HG02852 (cell line): Measurements from ENCODE around the gene KDM2A.
"Not testable (repeated sequence)": the region's sequence is repeated elsewhere in the genome, so short reads cannot be mapped to it uniquely, and the experiment has no call there.

ENCODE experiments used
- ATAC-seq: cut with Tn5 transposase; IDR thresholded peaks from one replicate; pipeline ENCODE4 v1.9.1; 2021; ENCODE audit warnings: mild to moderate bottlenecking, moderate library complexity; ENCODE audit not compliant: unreplicated experiment

KDM2A gene

DNA sequence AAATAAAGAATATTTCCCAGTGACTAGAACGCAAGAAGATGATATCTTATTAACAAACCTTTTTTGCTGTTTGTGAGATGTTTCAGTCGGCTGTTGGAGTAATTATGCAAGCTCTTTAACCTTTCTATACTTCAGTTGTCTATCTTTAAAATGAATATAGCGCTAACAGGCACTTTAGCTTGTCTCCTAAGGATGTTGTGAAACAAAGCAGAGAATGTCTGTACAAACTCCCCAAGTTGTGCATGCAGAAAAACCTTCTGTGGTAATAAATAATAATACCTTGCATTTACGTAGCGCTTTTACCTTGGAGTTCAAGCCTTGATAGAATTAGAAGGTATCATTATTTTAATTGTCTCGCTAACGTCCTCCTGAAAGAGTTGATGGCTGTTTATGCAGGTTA is 1.9 kb upstream of the KDM2A start:
- no peak for ATAC-seq

DNA sequence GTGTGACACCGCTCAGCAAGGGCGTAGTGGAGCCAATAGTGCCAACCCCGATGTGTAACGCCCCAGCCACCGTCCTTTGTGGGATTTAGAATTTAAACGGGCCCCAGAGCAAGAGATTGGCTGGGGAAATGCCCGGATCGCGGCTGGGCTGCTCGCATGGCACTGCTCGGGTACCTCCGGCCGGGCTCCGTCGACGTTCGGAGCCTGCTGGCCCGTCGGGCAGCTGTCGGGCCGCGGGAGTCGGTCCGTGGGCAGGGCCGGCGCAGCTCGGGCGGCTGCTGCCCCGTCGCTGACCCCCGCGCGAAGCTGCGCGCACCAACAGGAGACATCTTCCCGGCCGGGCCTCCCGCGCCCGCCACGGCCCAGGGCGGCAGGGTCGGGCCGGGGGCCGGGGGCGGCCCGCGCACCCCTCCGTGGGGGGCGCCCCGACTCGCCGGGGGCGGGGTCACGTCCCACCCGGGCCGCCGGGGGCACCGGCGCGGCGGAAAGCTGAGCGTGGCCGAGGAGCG is 1.3 kb upstream of the KDM2A start:
- ATAC-seq: peak; percentile 5

- ATAC-seq: peak; percentile 9
These were observed 789 bp upstream of the KDM2A start for GRCh38 chr11:67118181-67118766.

GRCh38 chr11:67119585-67120391 is 725 bp downstream of the KDM2A start:
- ATAC-seq: peak; percentile 11

DNA sequence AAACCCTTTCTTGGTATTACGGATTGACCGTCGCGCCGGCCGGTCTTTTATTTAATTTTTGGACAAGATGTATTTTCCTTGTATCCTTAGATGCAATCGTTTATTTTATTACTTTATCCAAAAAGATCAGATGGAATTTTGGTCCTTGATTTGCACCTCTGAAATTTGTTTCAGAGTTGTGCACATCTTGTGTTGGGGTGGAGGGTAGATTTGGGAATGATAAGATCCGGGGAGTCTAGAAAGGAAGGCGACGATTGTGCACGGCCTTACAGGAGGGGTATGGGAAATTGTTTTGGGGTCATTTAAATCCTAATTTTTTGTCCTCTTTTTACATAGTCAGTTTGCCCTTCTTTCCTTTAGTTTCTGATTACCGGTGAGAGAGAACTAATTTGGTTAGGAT is 1.4 kb downstream of the KDM2A start:
- ATAC-seq: no peak

DNA sequence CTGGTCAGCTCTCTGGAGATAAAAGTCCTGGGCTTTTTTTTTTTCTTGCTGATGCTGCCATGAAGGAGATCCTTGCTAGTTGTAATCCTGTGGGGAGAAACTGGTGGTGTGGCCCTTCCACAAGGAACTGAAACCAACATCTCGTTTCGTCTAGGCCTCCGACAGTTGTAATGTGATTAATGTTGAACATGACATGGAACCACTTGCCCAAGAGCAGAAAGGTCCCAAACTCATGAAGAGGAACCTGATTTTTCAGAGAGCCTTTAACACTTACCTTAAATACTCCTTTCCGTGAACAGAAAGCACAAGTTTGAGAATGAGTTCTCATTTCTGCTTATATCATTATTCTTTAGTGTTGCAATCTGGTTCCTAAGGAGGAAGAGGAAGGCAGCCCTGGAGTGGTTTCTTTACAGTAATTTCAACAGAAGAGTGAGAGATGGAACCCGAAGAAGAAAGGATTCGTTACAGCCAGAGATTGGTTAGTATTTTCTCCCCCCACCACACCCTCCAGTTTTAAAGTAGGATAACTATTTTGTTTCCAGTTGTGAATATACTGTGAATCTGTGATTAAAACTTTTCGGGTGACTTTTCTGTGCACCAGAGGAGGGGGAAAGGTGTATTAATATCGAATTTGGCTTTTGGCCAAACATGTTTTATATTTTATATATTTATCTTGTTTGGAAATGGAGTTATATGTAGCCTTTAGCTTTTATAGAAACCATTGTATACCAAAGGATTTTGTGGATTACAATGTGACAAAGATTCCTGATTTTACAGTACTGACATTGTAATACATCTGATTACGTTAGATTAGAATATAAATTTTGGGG is 2.0 kb downstream of the KDM2A start:
- ATAC-seq: no peak

- not testable (repeated sequence) for ATAC-seq
These were observed 4.7 kb downstream of the KDM2A start for GRCh38 chr11:67123801-67124200.

DNA sequence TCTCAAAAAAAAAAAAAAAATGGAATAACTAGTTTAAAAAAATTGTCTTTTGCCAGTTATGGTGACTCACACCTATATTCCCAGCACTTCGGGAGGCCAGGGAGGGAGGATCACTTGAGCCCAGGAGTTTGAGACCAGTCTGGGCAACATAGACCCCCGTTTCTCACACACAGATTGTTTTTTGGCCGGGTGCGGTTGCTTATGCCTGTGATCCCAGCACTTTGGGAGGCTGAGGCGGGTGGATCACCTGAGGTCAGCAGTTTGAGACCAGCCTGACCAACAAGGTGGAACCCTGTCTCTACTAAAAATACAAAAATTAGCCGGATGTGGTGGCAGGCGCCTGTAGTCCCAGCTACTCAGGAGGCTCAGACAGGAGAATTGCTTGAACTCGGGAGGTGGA is 7.2 kb downstream of the KDM2A start:
- not testable (repeated sequence) for ATAC-seq

DNA sequence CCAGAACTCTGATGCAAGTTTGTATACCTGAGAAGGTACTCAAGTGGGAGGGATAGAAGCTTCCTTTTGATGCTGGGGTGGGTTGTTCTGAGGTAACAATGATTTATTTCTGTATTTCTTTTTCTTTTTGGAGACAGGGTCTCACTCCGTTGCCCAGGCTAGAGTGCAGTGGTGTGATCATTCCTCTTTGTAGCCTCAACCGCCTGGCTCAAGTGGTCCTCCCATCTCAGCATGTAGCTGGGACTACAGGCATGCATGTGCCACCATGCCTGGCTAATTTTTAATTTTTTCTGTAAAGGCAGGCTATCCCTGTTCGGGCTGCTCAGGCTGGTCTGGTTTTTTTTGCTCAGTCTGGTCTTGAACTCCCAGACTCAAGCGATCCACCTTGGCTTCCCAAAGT is 7.9 kb downstream of the KDM2A start:
- ATAC-seq: no peak

GRCh38 chr11:67130861-67131260 is 11.8 kb downstream of the KDM2A start:
- ATAC-seq: not testable (repeated sequence)

GRCh38 chr11:67136156-67136555 is 17.1 kb downstream of the KDM2A start:
- ATAC-seq: no peak

DNA sequence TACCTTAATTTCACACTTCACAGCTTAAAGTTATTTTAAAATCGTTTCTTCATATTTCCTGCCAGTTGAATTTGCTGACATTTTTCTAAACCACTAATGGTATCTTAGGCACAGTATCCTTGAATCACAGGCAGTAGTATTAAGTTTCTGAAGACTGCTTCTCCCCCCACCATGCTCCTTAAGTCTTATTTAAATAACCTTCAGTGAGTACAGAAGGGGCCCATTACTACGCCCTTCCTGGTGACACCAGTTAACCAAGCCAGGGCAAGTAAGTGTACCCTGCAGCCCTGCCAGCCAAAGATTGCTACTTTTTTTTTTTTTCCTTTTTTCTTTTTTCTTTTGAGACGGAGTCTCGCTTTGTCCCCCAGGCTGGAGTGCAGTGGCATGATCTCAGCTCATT is 19.9 kb downstream of the KDM2A start:
- ATAC-seq: no peak

DNA sequence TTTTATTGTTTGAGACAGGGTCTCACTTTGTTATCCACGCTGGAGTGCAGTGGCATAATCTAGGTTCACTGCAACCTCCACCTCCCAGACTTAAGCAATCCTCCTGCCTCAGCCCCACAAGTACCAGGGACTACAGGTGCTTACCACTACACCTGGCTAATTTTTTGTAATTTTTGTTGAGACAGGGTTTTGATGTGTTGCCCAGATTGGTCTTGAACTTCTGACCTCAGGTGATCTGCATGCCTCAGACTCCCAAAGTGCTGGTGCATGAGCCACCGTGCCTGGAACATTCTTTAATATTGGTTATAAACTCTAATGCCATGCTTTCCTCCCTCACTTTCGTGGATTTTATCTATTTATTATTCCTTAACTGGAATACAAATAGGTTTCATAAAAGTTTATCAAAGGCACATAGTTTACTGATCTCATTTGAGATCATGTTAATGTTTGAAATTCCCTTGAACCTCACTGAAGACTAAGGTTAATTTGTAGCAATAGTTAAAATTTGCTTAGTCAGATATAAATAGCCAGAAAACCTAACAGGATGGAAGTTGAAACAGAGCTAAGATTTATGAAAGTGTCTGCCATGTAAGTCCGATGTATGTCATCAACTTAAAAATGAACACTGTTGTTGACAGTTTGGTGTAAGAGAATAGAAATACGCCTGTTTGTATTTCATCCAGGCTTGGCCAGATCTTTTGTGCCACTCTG is 27.6 kb downstream of the KDM2A start:
- no peak for ATAC-seq

GRCh38 chr11:67153971-67154370 is 34.9 kb downstream of the KDM2A start:
- no peak for ATAC-seq

DNA sequence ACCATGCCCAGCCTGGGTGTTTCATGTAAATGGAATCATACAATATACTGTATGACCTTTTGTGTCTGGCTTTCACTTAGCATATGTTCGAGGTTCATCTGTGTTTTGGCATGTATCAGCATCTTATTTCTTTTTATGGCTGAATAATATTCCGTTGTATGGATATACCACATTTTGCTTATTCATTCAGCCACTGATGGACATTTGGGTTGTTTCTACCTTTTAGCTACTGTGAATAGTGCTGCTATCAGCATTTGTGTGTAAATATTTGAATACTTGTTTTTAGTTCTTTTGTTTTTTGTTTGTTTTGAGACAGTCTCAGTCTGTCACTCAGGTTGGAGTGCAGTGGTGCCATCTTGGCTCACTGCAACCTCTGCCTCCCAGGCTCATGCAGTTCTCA is 35.7 kb downstream of the KDM2A start:
- ATAC-seq: no peak

DNA sequence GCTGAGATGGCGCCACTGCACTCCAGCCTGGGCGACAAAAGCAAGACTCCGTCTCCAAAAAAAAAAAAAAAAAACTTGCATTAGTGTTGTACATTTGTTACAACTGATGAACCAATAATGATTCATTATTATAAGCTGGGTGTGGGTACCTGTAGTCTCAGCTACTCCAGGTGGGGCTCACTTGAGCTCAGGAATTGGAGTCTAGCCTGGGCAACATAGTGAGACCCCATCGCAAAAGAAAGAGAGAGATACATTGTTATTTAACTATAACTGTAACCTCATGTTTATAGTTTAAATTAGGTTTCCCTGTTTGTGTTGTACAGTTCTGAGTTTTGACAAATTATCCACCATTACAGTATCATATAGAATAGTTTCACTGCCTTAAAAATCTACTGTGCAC is 38.6 kb downstream of the KDM2A start:
- no peak for ATAC-seq

GRCh38 chr11:67158221-67158620 is 39.2 kb downstream of the KDM2A start:
- no peak for ATAC-seq

- ATAC-seq: no peak
These were observed 41.0 kb downstream of the KDM2A start for GRCh38 chr11:67160045-67160444.

- ATAC-seq: no peak
These were observed 42.1 kb downstream of the KDM2A start for GRCh38 chr11:67160872-67161783.

DNA sequence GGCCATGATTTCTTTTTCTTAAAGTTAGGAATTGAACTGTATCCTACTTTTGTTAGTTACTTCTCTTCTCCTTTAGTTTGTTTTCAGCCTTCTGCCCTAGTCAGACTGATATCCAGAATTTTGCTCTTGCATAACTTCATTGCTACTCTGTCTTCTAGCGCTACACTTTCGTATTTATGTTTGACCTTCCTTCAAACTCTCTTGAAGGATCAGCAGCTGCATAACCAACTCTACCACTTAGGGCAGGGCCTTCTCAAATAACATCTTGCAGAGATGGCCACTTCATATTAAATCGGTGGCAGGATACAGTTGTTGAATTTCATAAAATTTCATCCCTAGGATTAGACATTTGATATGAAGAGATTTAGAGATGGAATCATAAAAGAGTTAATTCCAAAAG is 43.9 kb downstream of the KDM2A start:
- ATAC-seq: no peak
